H1 (cell line): ENCODE results near the gene EGF. TPM values are rescaled to one million over a fixed set of nuclear protein-coding genes. Genes with fewer than 3 reads are reported as not detected.
A peak's percentile ranks its signal among the peaks of the same experiment; 100 is the strongest.

Experiments used
- CTCF ChIA-PET: fragments of 300-600 bp; sonication (Branson Sonifier 250); formaldehyde crosslinking; loops from one replicate; lab custom pipeline; 2021; ENCODE audit not compliant: partially characterized antibody; lab: Charles Lee
- POLR2A ChIA-PET: fragments of 300-600 bp; sonication (Branson Sonifier 250); formaldehyde crosslinking; loops from one replicate; lab custom pipeline; 2021; ENCODE audit warnings: inconsistent platforms; ENCODE audit not compliant: partially characterized antibody; lab: Charles Lee
- DNase-seq, 2 experiments: peaks; one replicate each; pipeline versions ENCODE4 v3.0.0 to v3.0.0-alpha.2; 2010 to 2022; ENCODE audit warnings: low spot score in 2 of 2, low read depth in 1 of 2, mixed read lengths in 1 of 2
- FAIRE-seq: peaks from 2 replicates; lab custom pipeline; 2011; peaks lifted over from hg19 to GRCh38; lab: Jason Lieb, UNC
- H2AFZ ChIP-seq: 2 replicates; pipeline ENCODE4 v1.8.1; 2012; ENCODE audit warnings: low read length, inconsistent platforms
- H2AK5ac ChIP-seq: 2 replicates; pipeline ENCODE4 v1.6.1; 2013; ENCODE audit warnings: low read depth, low read length
- H2BK120ac ChIP-seq: replicated peaks from 2 replicates; pipeline ENCODE3; 2013; ENCODE audit warnings: low read depth, low read length, inconsistent platforms
- H2BK12ac ChIP-seq: 2 replicates; pipeline ENCODE4 v1.6.1; 2013; ENCODE audit warnings: low read depth, low read length
- H2BK15ac ChIP-seq: 2 replicates; pipeline ENCODE4 v1.6.1; 2013; ENCODE audit warnings: low read length
- H2BK20ac ChIP-seq: 2 replicates; pipeline ENCODE4 v1.6.1; 2013; ENCODE audit warnings: low read length
- H2BK5ac ChIP-seq: 2 replicates; pipeline ENCODE4 v1.6.1; 2013; ENCODE audit warnings: low read depth, low read length
- H3K14ac ChIP-seq: 2 replicates; pipeline ENCODE4 v1.6.1; 2013; ENCODE audit warnings: inconsistent platforms; ENCODE audit not compliant: insufficient read length
- H3K18ac ChIP-seq: 2 replicates; pipeline ENCODE4 v1.6.1; 2013; ENCODE audit warnings: low read length; ENCODE audit errors: extremely low read depth
- H3K23ac ChIP-seq: 2 replicates; pipeline ENCODE4 v1.6.1; 2013; ENCODE audit warnings: inconsistent platforms; ENCODE audit not compliant: insufficient read length
- H3K23me2 ChIP-seq: 2 replicates; pipeline ENCODE4 v1.6.1; 2013; ENCODE audit warnings: low read depth, low read length
- H3K27ac ChIP-seq: 2 replicates; pipeline ENCODE4 v1.6.1; 2011; ENCODE audit warnings: low read depth, low read length, inconsistent platforms
- H3K27me3 ChIP-seq, 4 experiments: replicated peaks in 1 of 4; 1 replicate in 1 of 4; 2 replicates in 3 of 4; pipeline versions ENCODE4 v1.6.1 to v1.8.1; 2011 to 2013; ENCODE audit warnings: low read length in 3 of 4, mild to moderate bottlenecking in 3 of 4, inconsistent platforms in 2 of 4, mixed read lengths in 2 of 4, moderate library complexity in 1 of 4; ENCODE audit not compliant: control insufficient read depth in 3 of 4, insufficient read depth in 3 of 4; ENCODE audit errors: extremely low read depth in 1 of 4
- H3K36me3 ChIP-seq, 4 experiments: 2 replicates each; pipeline versions ENCODE4 v1.6.1 to v1.8.1; 2011 to 2013; ENCODE audit warnings: mild to moderate bottlenecking in 4 of 4, low read length in 3 of 4, moderate library complexity in 2 of 4, control low read depth in 1 of 4, inconsistent platforms in 1 of 4; ENCODE audit not compliant: insufficient read depth in 4 of 4, control insufficient read depth in 2 of 4
- H3K4ac ChIP-seq: replicated peaks from 2 replicates; pipeline ENCODE3; 2013; ENCODE audit warnings: low read length, low read depth, mixed read lengths, inconsistent platforms; ENCODE audit not compliant: insufficient read length
- H3K4me1 ChIP-seq, 4 experiments: replicated peaks in 1 of 4; 1 replicate in 1 of 4; 2 replicates in 3 of 4; pipeline versions ENCODE4 v1.6.1 to v1.8.1; 2011 to 2013; ENCODE audit warnings: low read length in 3 of 4, inconsistent platforms in 2 of 4, mixed read lengths in 1 of 4; ENCODE audit not compliant: insufficient read depth in 4 of 4, control insufficient read depth in 3 of 4
- H3K4me2 ChIP-seq, 2 experiments: 2 replicates each; pipeline versions ENCODE4 v1.6.1 to v1.8.1; 2011 to 2013; ENCODE audit warnings: low read depth in 2 of 2, low read length in 2 of 2, control low read depth in 1 of 2, inconsistent platforms in 1 of 2, mild to moderate bottlenecking in 1 of 2; ENCODE audit not compliant: insufficient read depth in 1 of 2
- H3K4me3 ChIP-seq, 4 experiments: fragments of 200-600, 300-600 bp in 1 of 4; sonication (generic), shearing (Covaris generic), sonication (Bioruptor Twin) in 1 of 4; 2 replicates each; pipeline versions ENCODE4 v1.5.1 to v1.8.1; 2011 to 2016; ENCODE audit warnings: low read length in 4 of 4, low read depth in 3 of 4, control low read depth in 2 of 4, inconsistent platforms in 2 of 4, mild to moderate bottlenecking in 2 of 4, mixed read lengths in 1 of 4, moderate library complexity in 1 of 4; ENCODE audit not compliant: insufficient read depth in 2 of 4; ENCODE audit errors: extremely low read depth in 1 of 4
- H3K56ac ChIP-seq: replicated peaks from 2 replicates; pipeline ENCODE3; 2013; ENCODE audit warnings: low read depth, mild to moderate bottlenecking, mixed read lengths, low read length, inconsistent platforms; ENCODE audit not compliant: insufficient read length
- H3K79me1 ChIP-seq: 2 replicates; pipeline ENCODE4 v1.6.1; 2013; ENCODE audit warnings: low read depth, low read length, control low read depth
- H3K79me2 ChIP-seq, 2 experiments: 2 replicates each; pipeline versions ENCODE4 v1.6.1 to v1.8.1; 2012 to 2013; ENCODE audit warnings: low read length in 2 of 2, mild to moderate bottlenecking in 2 of 2, inconsistent platforms in 1 of 2; ENCODE audit not compliant: insufficient read depth in 2 of 2, control insufficient read depth in 1 of 2
- H3K9ac ChIP-seq, 4 experiments: replicated peaks in 1 of 4; 1 replicate in 1 of 4; 2 replicates in 3 of 4; pipeline versions ENCODE4 v1.6.1 to v1.8.1; 2011 to 2013; ENCODE audit warnings: low read depth in 3 of 4, low read length in 3 of 4, control low read depth in 2 of 4, mild to moderate bottlenecking in 2 of 4, moderate library complexity in 2 of 4, inconsistent platforms in 1 of 4; ENCODE audit errors: extremely low read depth in 1 of 4
- H3K9me3 ChIP-seq, 2 experiments: 2 replicates each; pipeline versions ENCODE4 v1.6.1 to v1.8.1; 2012 to 2013; ENCODE audit warnings: mild to moderate bottlenecking in 2 of 2, moderate library complexity in 2 of 2, control low read depth in 1 of 2, inconsistent platforms in 1 of 2, low read depth in 1 of 2, low read length in 1 of 2, mixed read lengths in 1 of 2; ENCODE audit not compliant: insufficient read depth in 2 of 2
- H4K20me1 ChIP-seq, 2 experiments: replicated peaks in 1 of 2; 2 replicates each; pipeline versions ENCODE3 to v1.8.1; 2011 to 2013; ENCODE audit warnings: inconsistent platforms in 2 of 2, low read length in 2 of 2, mild to moderate bottlenecking in 1 of 2; ENCODE audit not compliant: insufficient read depth in 2 of 2, control insufficient read depth in 1 of 2
- H4K5ac ChIP-seq: 2 replicates; pipeline ENCODE4 v1.6.1; 2013; ENCODE audit warnings: low read length, low read depth, mixed read lengths, inconsistent platforms; ENCODE audit not compliant: insufficient read length
- H4K8ac ChIP-seq: 2 replicates; pipeline ENCODE4 v1.8.0; 2013; ENCODE audit warnings: mild to moderate bottlenecking, moderate library complexity, low read length, inconsistent platforms; ENCODE audit not compliant: insufficient read depth; ENCODE audit errors: extremely low read depth
- H4K91ac ChIP-seq: replicated peaks from 2 replicates; pipeline ENCODE3; 2013; ENCODE audit warnings: low read length, mixed read lengths, inconsistent platforms; ENCODE audit not compliant: insufficient read length
- CEBPB ChIP-seq: IDR thresholded peaks from 2 replicates; pipeline ENCODE4 v1.6.1; 2012; ENCODE audit warnings: low read depth, low read length
- KDM1A ChIP-seq: fragments of 200-600, 300-600 bp; sonication (generic); IDR thresholded peaks from 2 replicates; pipeline ENCODE4 v1.7.1; 2016; ENCODE audit warnings: mild to moderate bottlenecking, low read length, borderline replicate concordance
- KDM5A ChIP-seq: fragments of 200-600 bp; IDR thresholded peaks from 2 replicates; pipeline ENCODE4 v1.7.1; 2012; ENCODE audit warnings: mild to moderate bottlenecking, low read length, inconsistent platforms, mixed read lengths
- POLR2AphosphoS5 ChIP-seq: IDR thresholded peaks from 2 replicates; pipeline ENCODE4 v1.6.1; 2011; ENCODE audit warnings: low read depth, low read length
- RNF2 ChIP-seq: fragments of 200-900, 300-1000 bp; sonication (generic); IDR thresholded peaks from 2 replicates; pipeline ENCODE4 v1.7.1; 2016; ENCODE audit warnings: borderline replicate concordance, low read depth, mild to moderate bottlenecking, antibody characterized with exemption, low read length; ENCODE audit not compliant: poor library complexity, severe bottlenecking; ENCODE audit errors: missing control alignments
- RXRA ChIP-seq: IDR thresholded peaks from 2 replicates; pipeline ENCODE4 v1.6.1; 2011; ENCODE audit warnings: low read depth, mild to moderate bottlenecking, low read length, moderate library complexity; ENCODE audit not compliant: insufficient read depth
- SIN3A ChIP-seq, 2 experiments: IDR thresholded peaks in 1 of 2; conservative IDR thresholded peaks in 1 of 2; 2 replicates each; pipeline ENCODE4 v1.6.1; 2011 to 2012; ENCODE audit warnings: low read length in 2 of 2, improper control_type of control experiment in 1 of 2, low read depth in 1 of 2, mild to moderate bottlenecking in 1 of 2
- SIRT6 ChIP-seq: IDR thresholded peaks from one replicate; pipeline ENCODE4 v1.7.1; 2012; ENCODE audit warnings: low read length, inconsistent platforms
- SP1 ChIP-seq: IDR thresholded peaks from 2 replicates; pipeline ENCODE4 v1.6.1; 2011; ENCODE audit warnings: low read depth, low read length
- SP2 ChIP-seq: IDR thresholded peaks from 2 replicates; pipeline ENCODE4 v1.6.1; 2012; ENCODE audit warnings: mild to moderate bottlenecking, low read length, inconsistent platforms
- TAF1 ChIP-seq: IDR thresholded peaks from 2 replicates; pipeline ENCODE4 v1.6.1; 2011; ENCODE audit warnings: mild to moderate bottlenecking, low read depth, low read length
- WGBS, 2 experiments: shearing (Covaris generic) in 1 of 2; methylation state at CpG; one replicate each; pipeline versions ENCODE4 v1.1.6 to v1.1.7; 2013 to 2015; ENCODE audit warnings: low lambda C conversion rate in 2 of 2, mixed read lengths in 2 of 2, inconsistent platforms in 1 of 2, low coverage in 1 of 2, missing lambda C conversion rate in 1 of 2; ENCODE audit not compliant: insufficient replicate concordance in 2 of 2, insufficient coverage in 1 of 2, insufficient read length in 1 of 2; ENCODE audit errors: extremely low coverage in 1 of 2, missing lambda C conversion rate in 1 of 2; 5-methylcytosine and 5-hydroxymethylcytosine counted together
- polyA plus RNA-seq, 7 experiments: library from polyadenylated mRNA; depleted of rRNA in 3 of 7; stranded (reverse) in 5 of 7; unstranded in 2 of 7; fragments of >200 nt in 5 of 7; fragments of 200-250 nt in 2 of 7; gene quantifications; 1 replicate in 5 of 7; 2 replicates in 1 of 7; 4 replicates in 1 of 7; pipeline versions ENCODE4 v1.2.1 to v1.2.3, GENCODE V29; 2011 to 2013; ENCODE audit warnings: missing spikeins in 2 of 7, mixed read lengths in 2 of 7
- total RNA-seq: library from RNA; stranded (reverse); fragmentation: NEBNext Ultra II Directional; extraction: Animal tissue kit (Norgen Biotek cat#: 25700); gene quantifications from 2 replicates; pipeline ENCODE4 v1.2.1, GENCODE V29; 2021
- TF ChIP-seq, protein P1 (sequence below): IDR thresholded peaks from 2 replicates; pipeline ENCODE4 v1.6.1; 2011; ENCODE audit warnings: low read length, improper control_type of control experiment

EGF gene
- total and polyA plus RNA-seq, 2 of the 8 experiments (the other 6 are each of a cell fraction or from before 2014, with no cell fraction given) = 1.5 to 2.6 TPM

DNA sequence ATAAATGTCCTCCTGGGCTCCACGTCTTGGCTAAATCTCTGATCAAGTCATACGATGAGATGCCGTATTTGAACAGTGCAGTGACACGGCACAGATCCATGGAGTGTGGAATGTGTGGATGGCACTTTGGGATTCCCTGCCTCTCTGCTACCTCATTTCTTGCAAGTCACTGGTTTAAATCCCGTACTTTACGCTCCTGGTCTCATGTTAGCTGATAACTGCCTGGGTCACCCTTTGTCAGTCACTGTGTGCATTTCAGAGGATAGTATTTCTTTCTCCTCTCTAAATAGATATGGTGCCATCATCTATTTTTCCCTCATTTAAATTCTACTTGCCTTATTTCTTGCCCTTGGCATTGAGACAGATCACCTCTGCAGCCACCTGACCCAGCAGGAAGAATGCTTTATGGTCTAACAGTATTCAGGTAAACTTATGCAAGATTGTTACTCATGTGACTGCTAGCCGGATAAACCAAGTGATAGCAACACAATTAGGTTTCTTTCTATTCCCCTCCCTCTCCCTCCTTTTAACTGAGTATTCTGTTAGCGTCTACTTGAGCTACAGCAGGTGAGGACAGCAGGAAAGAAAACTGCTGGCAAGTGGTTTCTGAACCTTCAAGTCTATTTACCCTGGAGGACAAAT lies 2.8 kb downstream of the EGF start:
- Histone ChIP-seq H3K9me3 (no peaks in the 10 kb centered on the region), H4K91ac (no peak overlapping the region), H3K79me1 (no peaks in the 10 kb centered on the region), H3K4me3 (no peak overlapping the region), H4K20me1 (no peaks in the 10 kb centered on the region), H3K9ac (no peak overlapping the region; a peak in 1 of 7 replicates), H3K27ac (no peak overlapping the region), H3K4me2 (peak overlapping the region in 1 of 2 experiments; percentile 32; a peak in 2 of 4 replicates), H4K5ac (no peak overlapping the region), H3K56ac (no peak overlapping the region), H3K23ac (no peak overlapping the region), H3K36me3 (no peaks in the 10 kb centered on the region), H3K4me1 (peaks cover 0 to 12% (median 6%) of the 10 kb centered on the region in 4 experiments; a peak in 5 of 7 replicates), H2BK120ac (no peak overlapping the region), H4K8ac (no peak overlapping the region), H3K79me2 (no peaks in the 10 kb centered on the region), H3K23me2 (no peaks in the 10 kb centered on the region), H3K14ac (no peak overlapping the region), H2BK20ac (no peak overlapping the region), H3K18ac (no peak overlapping the region), H2BK15ac (no peak overlapping the region), H3K27me3 (no peaks in the 10 kb centered on the region), H3K4ac (no peak overlapping the region), H2AFZ (no peak overlapping the region), H2BK12ac (no peak overlapping the region; the same call in 1 of the 2 replicates), H2BK5ac (no peak overlapping the region), H2AK5ac (no peak overlapping the region)
- ChIA-PET POLR2A (interaction anchor here (0.7 to 1.3 kb wide), 2 partner anchors 13 to 100 kb away, joined by 3 to 5 read pairs; partner anchors contain the start of gene GAR1), CTCF (no interaction called here)
- WGBS, 2 experiments = 83% methylated on average over 8 of the region's 8 CpGs; no CpG with 5 or more reads in 1 of the 2 experiments
- no peak for DNase-seq
- no peak for FAIRE-seq
- TF ChIP-seq KDM1A = no peak
- TF ChIP-seq SIRT6 = no peak
- TF ChIP-seq TAF1 = no peak
- no peak for TF ChIP-seq RXRA
- TF ChIP-seq CEBPB = no peak
- no peak for TF ChIP-seq SP1
- TF ChIP-seq SP2 = no peak
- TF ChIP-seq RNF2 = no peak
- no peak for TF ChIP-seq POLR2AphosphoS5
- no peak for TF ChIP-seq SIN3A (conservative IDR thresholded peaks at IDR 0.05 in 1 of 2, IDR thresholded peaks at IDR 0.05 in 1 of 2; ENCODE audit: low read depth in 1 of 2, low read length in 2 of 2)
- TF ChIP-seq KDM5A = no peak
- TF ChIP-seq, protein P1, sequence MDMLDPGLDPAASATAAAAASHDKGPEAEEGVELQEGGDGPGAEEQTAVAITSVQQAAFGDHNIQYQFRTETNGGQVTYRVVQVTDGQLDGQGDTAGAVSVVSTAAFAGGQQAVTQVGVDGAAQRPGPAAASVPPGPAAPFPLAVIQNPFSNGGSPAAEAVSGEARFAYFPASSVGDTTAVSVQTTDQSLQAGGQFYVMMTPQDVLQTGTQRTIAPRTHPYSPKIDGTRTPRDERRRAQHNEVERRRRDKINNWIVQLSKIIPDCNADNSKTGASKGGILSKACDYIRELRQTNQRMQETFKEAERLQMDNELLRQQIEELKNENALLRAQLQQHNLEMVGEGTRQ = no peak
